PC-9 (cell line): Measurements from ENCODE around the gene DHCR7.

Experiments
- EZH2 ChIP-seq: fragments of 200-600 bp; sonication (generic); IDR thresholded peaks from 2 replicates; pipeline ENCODE4 v1.8.0; 2017; ENCODE audit warnings: antibody characterized with exemption, low read depth
- TF ChIP-seq, protein P1 (sequence below): fragments of 200-600 bp; sonication (generic); conservative IDR thresholded peaks from 2 replicates; pipeline ENCODE4 v1.6.1; 2017; ENCODE audit warnings: mixed run types, antibody characterized with exemption, mild to moderate bottlenecking, moderate library complexity

GRCh38 chr11:71489311-71490043 is 41.3 kb upstream of the DHCR7 start:
- TF ChIP-seq EZH2 = no peak
- TF ChIP-seq, protein P1, sequence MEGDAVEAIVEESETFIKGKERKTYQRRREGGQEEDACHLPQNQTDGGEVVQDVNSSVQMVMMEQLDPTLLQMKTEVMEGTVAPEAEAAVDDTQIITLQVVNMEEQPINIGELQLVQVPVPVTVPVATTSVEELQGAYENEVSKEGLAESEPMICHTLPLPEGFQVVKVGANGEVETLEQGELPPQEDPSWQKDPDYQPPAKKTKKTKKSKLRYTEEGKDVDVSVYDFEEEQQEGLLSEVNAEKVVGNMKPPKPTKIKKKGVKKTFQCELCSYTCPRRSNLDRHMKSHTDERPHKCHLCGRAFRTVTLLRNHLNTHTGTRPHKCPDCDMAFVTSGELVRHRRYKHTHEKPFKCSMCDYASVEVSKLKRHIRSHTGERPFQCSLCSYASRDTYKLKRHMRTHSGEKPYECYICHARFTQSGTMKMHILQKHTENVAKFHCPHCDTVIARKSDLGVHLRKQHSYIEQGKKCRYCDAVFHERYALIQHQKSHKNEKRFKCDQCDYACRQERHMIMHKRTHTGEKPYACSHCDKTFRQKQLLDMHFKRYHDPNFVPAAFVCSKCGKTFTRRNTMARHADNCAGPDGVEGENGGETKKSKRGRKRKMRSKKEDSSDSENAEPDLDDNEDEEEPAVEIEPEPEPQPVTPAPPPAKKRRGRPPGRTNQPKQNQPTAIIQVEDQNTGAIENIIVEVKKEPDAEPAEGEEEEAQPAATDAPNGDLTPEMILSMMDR = no peak
